ENCODE measurements around the gene ULK1. TPM values are rescaled to one million over a fixed set of nuclear protein-coding genes. Genes with fewer than 3 reads are reported as not detected.
A peak's percentile ranks its signal among the peaks of the same experiment; 100 is the strongest.

Gene ULK1
- total and polyA plus RNA-seq, 9 donors, result 4.5 to 70.1 (median 46.8) TPM

GRCh38 chr12:131922772-131923171 lies 28.4 kb downstream of the ULK1 start:
- Histone ChIP-seq H3K9me3 (no peaks in the 10 kb centered on the region), H3K36me3 (no peaks in the 10 kb centered on the region), H3K27me3 (no peaks in the 10 kb centered on the region), H3K27ac (no peak overlapping the region), H3K4me3 (no peak overlapping the region), H3K4me1 (ENCODE audit: insufficient read depth) (peaks cover 2% of the 10 kb centered on the region)
- peak in 1 of 5 donors; percentile 20 for DNase-seq
- intact Hi-C loops (cut with DNase I), result no loop called here
- 88 to 90% (median 89%) methylated on average over 13 of the region's 13 CpGs for WGBS, 3 donors
- TF ChIP-seq EP300 (IDR thresholded peaks at IDR 0.05), result no peak
- TF ChIP-seq CTCF (IDR thresholded peaks at IDR 0.05), result no peak
- no peak for TF ChIP-seq POLR2A (IDR thresholded peaks at IDR 0.05)

GRCh38 chr12:131923260-131923659 lies 28.8 kb downstream of the ULK1 start:
- TF ChIP-seq CTCF (IDR thresholded peaks at IDR 0.05), result no peak
- no peak for TF ChIP-seq EP300 (IDR thresholded peaks at IDR 0.05)
- TF ChIP-seq POLR2A (IDR thresholded peaks at IDR 0.05), result no peak
- 72 to 81% (median 76%) methylated on average over 11 of the region's 11 CpGs for WGBS, 3 donors
- Histone ChIP-seq H3K4me1 (ENCODE audit: insufficient read depth) (peaks cover 2% of the 10 kb centered on the region), H3K27ac (no peak overlapping the region), H3K9me3 (no peaks in the 10 kb centered on the region), H3K4me3 (no peak overlapping the region), H3K36me3 (no peaks in the 10 kb centered on the region), H3K27me3 (no peaks in the 10 kb centered on the region)
- intact Hi-C loops (cut with DNase I), result no loop called here
- DNase-seq, result peak in 1 of 5 donors; percentile 21

- no peaks in the 10 kb centered on the region for H3K27me3 ChIP-seq
- DNase-seq, result peak in 4 of 5 donors; percentile 41 to 66 (median 54)
- H3K4me3 ChIP-seq, result no peak overlapping the region
- 86 to 93% (median 93%) methylated on average over 24 of the region's 24 CpGs for WGBS, 3 donors
- H3K4me1 ChIP-seq (ENCODE audit: insufficient read depth), result peaks cover 7% of the 10 kb centered on the region
- TF ChIP-seq CTCF (IDR thresholded peaks at IDR 0.05), result no peak
- no peak for TF ChIP-seq EP300 (IDR thresholded peaks at IDR 0.05)
- TF ChIP-seq POLR2A (IDR thresholded peaks at IDR 0.05), result no peak
- H3K27ac ChIP-seq, result no peak overlapping the region
- H3K36me3 ChIP-seq, result no peaks in the 10 kb centered on the region
- no peaks in the 10 kb centered on the region for H3K9me3 ChIP-seq
- intact Hi-C loops (cut with DNase I), result loop anchor here in 1 of 4 donors (2.0 kb wide), 2 partner anchors 21 to 31 kb away; partner anchors contain the start of gene EP400
Observed at GRCh38 chr12:131927110-131928079, 33.0 kb downstream of the ULK1 start.

- Histone ChIP-seq H3K4me3 (peak overlapping the region; percentile 77), H3K36me3 (no peaks in the 10 kb centered on the region), H3K27me3 (no peaks in the 10 kb centered on the region), H3K9me3 (no peaks in the 10 kb centered on the region), H3K27ac (peak overlapping the region in 1 of 2 donors; percentile 74), H3K4me1 (ENCODE audit: insufficient read depth) (peaks cover 7% of the 10 kb centered on the region)
- 34 to 41% (median 38%) methylated on average over 33 of the region's 33 CpGs for WGBS, 3 donors
- no peak for TF ChIP-seq EP300 (IDR thresholded peaks at IDR 0.05)
- no peak for TF ChIP-seq POLR2A (IDR thresholded peaks at IDR 0.05)
- no peak for TF ChIP-seq CTCF (IDR thresholded peaks at IDR 0.05)
- intact Hi-C loops (cut with DNase I), result loop anchor here in 1 of 4 donors (2.0 kb wide), 2 partner anchors 21 to 31 kb away; partner anchors contain the start of gene EP400
- peak in 1 of 5 donors; percentile 26 for DNase-seq
Observed at GRCh38 chr12:131928080-131928710, 33.8 kb downstream of the ULK1 start.

Measured in ovary (tissue), 9 donors.